ENCODE data around the gene PRCD.
"Not testable (repeated sequence)": the region's sequence is repeated elsewhere in the genome, so short reads cannot be mapped to it uniquely, and the experiment has no call there.

PRCD gene

DNA sequence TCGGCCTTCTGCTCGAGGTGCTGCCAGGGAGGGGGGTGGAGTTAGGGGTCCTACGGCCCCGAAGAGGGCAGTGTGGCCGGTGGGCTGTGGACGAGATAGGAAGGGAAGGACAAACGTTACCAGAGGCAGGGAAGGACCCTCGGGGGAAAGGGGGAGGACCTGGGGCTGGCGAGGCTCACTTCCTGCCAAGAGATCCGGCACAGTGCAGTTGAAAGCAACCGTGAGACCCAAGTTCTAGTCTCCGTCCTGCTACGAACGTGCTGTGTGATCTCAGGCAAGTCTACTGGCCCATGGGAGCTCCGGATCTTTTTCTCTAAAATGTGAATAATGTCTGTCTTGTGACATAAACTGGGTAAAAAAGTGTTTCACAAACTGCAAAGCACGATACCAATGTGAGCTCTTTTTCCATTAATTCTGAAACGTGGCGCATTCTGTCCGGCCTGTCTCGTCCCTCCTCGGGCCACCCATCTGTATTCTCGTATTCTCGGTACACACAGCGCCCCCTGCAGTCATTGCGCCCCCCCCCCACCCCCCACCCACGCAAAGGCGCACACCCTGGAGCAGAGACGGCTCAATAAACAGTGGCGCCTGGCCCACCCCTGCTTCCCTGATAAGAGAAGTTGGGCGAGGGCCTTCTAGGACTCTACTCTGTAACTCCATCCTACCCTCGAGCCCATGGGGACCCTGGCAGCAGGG, 11.2 kb upstream of the PRCD start:
- no peak for DNase-seq

DNA sequence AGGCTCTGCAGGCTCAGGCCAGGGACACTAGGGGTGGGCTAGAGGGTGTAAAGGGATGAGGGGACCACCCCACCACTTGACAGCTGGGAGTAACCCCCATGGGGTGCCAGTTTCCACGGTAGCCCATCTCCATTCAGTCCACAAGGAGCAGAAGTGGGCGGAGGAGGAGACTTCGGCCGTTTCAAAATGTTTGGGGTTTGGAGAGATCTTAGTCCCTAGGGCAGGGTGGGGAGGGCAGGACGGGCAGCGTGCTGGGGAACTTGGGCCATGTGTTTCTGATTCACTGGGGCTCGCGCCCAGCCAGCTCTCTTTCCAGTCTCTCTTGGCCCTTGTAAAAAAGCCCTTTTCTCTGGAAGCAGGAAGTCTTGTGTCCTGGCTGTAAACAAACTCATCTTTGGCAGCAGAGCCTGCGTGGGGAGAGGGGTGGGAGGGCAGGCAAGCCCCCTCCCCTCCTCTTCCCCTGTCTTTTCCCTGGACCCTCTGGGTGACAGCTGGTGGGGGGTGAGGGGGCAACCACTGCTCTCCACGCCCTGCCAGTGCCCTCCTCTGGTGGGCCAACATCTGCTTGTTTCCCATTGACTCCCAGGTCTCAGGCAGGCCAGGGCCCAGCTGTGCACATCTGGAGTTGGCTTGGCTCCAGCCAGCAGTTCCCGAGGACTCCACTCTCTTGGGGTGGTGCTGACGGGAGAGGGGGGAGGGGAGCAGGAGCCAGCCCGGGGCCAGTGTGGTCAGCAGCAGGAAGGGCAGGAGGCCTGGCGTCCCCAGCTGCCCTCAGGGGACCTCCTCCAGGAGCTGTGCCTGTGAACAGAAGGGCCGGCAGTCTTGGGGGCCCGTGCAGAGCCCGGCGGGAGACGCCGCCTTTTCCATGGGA, 10.4 kb upstream of the PRCD start:
- peak; percentile 58 for DNase-seq

DNA sequence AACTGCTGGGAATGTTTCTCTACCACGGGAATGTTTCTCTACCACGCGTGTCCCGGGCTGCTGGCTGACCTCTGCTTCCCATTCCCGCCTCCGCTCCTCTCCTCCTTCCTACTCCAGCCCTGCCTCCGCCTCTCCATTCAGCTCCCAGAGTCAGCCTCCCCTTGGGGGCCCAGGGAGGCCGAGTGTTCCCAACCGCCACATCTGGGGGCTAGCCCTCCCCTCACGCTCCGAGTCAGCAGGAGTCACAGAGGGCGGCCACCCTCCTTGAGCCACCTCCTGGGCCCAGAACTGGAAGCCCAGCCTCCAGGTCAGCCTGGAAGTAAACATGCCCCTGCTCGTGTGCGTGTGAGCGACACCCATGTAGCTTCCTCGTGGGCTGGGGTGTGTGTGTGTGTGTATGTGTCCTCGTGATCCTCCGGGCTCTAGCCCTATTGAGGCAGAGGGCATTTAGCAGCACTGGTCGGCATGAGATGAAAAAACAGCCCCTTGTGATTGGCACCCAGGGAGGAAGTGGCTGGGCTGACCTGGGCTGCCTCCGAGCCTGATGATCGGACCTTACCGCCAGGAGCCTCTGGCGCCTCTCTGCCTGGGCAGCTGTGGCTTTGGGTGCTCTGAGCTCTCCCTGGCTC, 9.6 kb upstream of the PRCD start:
- no peak for DNase-seq

DNA sequence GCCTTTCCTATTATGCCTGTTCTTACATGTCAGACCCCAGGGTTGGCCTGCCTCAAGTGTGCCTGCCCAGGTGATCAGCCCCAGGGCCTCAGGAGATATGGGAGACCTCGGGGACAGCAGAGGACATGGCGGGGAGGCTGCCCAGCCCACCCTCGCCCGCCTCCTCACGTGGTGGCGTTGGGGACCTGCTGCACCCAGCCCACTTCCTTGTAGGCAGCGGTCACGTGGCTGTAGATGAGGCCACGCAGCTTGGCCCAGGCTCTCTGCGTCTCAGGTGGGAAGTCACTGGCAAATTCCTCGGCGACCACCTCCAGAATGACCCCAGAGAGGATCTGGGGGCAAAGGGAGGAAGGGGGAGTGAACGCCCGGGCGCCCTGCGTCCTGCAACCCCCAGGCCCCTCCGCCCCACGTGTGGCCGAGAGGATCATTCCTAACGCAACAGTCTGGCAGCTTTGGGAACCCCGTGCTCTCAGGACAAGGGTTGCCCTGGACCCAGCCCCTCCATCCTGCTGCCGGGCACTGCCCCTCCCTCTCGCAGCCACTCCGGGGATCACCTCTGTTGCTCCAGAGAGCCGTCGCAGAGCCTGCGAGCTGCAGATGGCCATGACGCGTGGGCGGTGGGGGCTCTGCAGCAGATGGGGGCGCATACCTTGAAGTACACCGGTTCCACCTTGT, 8.9 kb upstream of the PRCD start:
- no peak for DNase-seq

DNA sequence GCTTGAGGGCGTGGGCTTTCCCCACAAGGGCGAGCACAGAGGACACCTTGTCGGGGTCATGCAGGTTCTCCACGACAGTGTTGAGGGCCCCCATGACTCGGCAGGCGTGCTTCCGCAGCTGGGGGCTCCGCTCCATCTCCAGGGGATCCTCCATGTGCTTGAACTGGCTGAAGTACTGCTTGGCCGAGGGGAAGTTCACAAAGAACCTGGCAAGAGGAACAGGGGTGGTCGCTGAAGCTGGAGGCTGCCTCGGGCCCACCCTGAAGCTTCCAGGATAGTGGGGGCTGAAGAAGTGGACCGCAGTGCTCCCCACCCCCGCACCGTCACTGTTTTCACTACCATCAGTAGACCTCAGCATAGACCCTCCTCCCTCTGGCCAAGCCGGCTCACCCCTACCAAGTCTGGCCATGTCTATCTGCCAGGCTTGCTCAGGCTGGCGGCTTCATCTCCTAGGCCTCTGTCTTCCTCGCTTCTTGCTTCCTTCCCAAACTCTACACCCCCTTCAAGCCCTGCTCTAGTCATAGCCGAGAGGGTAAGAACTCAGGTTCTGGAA, 8.3 kb upstream of the PRCD start:
- no peak for DNase-seq

DNA sequence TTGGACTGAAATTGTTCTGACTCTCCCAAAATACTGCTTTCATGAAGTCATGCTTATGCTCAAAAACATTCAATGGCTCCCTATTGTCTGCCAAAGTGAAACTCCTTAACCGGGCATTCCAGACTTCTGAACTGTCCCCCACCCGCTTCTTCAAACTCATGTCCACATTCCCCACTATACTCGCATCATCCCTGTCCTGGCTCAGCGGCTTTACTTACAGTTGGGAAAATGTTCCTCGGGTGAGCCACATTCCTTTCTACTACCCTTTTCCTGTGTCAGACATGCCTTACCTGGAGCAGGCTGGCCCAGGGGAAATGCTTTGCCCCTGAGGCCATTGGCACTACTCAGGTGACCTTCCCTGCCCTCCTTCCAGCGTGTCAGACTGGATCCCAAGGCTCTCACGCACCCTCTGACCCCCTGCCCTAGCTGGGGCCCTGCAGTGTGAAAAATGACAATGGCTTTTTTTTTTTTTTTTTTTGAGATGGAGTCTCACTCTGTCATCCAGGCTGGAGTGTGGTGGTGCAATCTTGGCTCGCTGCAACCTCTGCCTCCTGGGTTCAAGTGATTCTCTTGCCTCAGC, 7.7 kb upstream of the PRCD start:
- no peak for DNase-seq

DNA sequence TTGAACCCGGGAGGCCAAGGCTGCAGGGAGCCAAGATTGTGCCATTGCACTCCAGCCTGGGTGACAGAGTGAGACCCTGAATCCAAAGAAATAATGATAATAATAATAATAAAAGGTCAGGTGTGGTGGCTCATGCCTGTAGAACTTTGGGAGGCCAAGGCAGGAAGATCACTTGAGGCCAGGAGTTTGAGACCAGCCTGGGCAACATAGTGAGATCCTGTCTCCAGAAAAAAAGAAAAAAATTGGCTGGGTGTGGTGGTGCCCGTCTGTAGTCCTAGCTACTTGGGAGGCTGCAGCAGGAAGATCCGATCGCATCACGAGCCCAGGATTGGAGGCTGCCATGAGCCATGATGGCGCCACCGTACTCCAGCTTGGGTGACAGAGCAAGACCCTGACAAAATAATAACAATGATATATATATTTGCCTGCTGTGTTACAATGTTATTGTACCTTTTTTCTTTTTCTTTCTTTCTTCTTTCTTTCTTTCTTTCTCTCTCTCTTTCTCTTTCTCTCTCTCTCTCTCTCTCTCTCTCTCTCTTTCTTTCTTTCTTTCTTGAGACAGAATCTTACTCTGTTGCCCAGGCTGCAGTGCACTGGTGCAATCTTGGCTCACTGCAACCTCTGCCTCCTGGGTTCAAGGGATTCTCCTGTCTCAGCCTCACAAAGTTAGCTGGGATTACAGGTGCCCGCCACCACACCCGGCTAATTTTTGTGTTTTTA, 6.0 kb upstream of the PRCD start:
- DNase-seq = not testable (repeated sequence)

DNA sequence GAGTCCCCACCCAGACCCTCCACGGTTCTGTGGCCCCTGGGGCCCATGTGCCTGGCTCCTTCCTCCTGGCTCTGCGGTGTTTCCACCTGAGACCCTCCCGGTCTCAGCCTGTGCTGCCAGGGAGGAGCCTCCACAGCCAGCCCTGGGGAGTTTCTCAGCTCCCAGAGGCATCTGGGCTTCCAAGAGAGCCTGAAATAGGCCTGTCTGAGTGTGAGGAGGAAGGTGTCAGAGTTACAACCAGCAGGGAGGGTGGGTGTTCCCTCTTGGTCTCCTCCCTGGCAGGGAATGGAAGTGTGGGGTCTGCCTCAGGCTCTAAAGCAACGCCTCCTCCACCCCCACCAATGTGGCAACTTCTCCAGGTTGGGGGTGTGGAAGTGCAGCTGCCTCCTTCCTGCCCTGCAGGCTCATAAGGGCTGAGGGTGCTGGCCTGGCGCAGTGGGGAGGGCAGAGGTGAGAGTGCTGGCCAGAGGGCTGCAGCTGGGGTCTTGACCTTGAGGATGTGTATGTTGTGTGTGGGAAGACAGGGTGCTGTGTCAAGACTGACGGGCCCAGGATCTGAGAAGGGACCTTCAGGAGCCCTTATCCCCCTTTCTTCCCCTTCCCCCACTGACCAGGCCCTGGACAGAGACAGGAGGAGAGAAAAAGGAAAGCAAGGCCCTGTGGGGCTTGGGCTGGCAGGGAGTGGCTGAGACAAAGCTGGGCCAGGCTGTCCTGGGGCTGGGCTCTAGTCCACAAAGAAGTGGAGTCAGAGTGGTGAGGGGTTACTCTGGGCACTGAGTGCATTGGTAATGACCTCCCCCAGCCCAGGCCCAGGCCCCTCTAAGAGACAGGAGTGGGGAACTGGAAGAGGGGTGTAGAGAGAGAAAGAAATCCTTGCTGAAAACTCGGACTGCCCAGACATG, 4.8 kb upstream of the PRCD start:
- DNase-seq = no peak

DNA sequence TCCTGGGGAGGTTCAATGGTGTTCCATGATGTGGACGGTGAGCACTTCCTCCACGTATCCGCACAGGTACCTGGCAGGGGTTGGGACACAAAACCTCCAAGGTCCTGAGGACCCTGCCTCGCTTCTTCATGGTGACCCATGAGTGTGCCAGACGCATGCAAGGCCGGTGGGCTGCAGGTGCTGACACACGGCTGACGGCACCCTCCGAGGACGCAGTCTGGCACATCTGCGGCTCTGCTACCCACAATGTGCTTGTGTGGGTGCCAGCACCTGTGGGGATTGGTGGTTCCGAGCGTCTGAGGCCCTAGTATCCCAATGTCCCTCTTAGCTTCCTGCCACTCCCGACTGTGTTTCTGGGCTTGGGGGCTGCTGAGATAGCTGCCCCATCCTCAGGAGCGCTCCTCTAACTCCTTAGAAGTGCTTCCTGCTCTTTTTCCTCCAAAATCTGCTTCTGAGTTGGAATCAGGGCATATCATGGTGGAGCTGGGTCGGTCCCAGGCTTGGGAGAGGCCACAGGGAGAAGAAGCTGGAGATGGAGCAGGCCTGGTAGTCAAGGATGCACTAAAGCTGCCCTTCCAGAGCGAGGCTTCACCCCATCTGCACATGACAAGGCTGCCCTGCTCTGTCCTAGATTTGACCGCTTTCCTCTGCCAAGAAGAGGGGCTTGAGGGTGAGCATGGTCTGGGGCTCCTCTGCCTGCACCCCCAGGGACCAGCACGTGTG, 3.9 kb upstream of the PRCD start:
- DNase-seq = no peak

DNA sequence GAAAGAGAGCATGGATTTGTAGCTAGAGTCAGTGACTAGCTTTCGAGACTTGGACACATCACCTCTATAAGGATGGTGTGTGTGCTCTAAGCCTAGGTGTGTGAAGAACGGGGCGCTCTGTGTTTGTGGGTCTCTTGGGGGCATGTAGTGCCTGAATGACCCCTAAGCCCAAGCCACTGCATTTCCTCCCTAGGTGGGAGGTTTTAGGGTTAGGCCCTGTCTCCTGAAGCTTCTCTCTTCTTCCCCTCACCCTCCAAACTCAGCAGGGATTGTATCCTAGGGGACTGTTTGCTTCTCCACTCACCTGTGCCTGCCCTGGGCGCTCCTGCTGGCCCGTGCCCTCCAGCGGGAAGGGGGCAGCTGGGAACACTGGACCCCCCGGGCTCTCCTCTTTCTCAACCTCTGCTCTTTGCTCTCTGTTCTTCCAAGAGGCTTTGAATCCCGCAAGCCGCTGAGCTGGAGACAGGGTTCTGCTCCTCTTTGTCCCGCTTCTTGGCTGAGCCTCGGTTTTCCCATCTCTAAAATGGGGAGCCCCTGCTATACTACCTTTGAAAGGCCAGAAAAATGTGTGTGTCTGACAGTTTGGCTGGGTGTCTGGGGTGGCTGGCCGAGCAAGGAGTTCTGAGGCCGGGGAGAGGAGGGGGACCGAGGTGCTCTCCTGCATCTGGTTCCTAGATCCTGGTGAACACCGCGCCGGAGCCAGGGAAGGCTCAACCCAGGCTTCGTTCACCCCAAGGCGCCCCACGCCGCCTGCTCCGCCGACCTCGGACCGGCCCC, 3.1 kb upstream of the PRCD start:
- DNase-seq = no peak

DNA sequence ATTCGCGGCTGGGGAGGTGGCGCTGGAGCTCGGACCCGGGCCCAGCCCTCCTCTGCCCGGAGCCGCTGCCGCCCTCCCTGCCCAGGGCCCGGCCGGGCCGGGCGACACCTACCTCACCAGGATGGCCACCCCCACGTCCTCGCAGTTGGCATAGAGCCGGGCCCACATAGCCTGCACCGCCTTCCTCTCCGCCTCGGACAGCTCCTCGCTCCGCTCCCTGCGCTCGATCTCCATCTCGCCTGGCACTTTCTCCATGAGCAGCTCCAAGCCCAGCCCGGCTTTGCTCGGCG, 2.6 kb upstream of the PRCD start:
- no peak for DNase-seq

DNA sequence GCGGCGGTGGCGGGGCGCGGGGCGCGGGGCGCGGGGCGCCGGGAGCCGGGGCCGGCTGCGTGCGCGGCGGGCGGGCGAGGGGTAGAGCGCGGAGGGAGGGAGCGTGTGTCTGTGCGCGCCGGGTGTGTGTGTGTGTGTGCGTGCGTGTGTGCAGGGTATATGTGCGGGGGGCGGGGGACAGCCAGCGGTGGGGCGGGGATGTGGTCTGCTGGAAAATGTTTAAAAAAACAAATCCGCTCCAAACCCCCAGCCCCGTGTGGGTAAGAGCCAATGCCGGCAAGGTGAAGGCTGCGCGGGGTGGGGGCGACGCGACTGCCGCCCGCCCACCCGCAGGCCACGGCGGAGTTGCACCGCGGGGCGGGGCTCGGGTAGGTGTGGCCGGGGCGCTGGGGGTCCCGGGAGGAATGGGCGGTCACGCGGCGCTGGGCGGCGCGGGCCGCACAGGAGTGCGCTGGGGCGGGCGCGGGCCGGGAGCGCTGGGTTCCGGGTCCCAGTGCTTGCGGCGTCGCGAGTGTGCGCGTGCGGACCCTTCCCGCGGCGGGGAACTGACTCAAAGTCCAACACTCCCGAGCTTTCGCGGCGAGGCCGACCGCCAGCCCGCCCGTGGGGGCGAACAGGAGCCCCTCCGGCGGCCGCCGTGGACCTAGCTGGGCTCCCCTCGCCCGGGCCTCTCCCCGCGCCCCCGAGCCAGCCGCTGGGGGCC, 2.1 kb upstream of the PRCD start, which contains the start of gene CYGB:
Gene CYGB (minus strand): TSS at position 132 of the 703 bp plus-strand sequence. CDS start 167 bp downstream, outside the sequence.
- no peak for DNase-seq

DNA sequence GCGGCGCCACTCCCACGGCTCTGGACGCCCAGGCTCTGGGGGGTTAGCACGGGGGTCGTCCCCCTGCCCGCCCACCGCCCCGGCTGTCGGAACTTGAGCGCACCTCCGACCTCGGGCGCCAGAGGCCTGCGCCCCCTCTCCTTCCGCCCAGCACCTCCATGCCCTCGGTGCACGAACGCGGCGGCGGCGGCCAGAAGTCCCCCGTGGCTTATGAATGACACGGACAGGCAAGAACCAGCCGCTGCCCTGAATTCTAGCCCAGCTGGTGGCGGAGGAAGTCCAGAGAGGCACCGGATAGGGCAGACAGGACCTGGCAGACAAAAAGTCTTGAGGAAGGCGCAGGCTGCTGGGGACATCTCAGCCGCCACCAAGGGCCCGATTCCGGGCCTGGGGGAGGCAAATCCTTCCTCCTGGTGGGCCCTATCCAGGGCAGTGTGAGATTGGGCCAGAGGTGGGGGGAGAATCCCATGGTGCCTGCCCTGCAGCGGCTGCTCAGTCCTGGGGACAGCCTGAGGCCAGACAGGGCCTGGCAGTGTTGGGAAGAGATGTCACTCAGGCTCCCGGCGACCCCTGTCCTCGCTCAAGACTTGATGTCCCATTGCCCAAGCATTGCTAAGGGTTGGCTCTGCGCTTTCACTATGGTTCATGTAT, 1.4 kb upstream of the PRCD start:
- no peak for DNase-seq

DNA sequence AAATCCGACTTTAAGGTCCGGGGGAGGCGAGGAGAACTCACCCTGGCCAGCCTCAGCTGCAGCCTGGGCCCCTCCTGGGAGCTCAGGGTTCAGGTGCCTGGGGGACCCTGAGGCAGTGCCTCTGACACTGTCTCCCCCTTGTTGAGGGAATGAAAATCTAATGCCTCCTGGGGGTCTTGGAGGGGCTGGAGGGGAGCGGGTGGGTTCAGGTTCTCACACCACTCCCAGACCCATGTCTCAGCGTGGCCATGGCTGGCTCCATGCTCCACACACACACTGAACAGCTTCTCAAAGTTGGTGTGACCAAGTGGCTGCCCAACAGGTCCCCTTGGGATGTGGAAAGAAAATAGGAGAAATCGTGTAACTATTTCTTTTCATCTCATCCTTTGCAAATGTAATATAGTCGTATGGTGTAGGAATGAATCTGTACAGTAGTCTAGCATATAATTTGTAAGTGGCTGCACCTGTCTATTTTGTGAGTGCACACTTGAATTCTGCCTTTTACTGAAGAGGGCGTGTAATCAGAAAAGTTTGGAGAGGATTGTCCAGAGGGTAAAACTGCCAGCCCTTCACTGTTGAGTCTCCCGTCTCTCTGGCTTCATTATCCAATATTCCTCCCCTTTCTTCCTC, 788 bp upstream of the PRCD start:
- DNase-seq = no peak

DNA sequence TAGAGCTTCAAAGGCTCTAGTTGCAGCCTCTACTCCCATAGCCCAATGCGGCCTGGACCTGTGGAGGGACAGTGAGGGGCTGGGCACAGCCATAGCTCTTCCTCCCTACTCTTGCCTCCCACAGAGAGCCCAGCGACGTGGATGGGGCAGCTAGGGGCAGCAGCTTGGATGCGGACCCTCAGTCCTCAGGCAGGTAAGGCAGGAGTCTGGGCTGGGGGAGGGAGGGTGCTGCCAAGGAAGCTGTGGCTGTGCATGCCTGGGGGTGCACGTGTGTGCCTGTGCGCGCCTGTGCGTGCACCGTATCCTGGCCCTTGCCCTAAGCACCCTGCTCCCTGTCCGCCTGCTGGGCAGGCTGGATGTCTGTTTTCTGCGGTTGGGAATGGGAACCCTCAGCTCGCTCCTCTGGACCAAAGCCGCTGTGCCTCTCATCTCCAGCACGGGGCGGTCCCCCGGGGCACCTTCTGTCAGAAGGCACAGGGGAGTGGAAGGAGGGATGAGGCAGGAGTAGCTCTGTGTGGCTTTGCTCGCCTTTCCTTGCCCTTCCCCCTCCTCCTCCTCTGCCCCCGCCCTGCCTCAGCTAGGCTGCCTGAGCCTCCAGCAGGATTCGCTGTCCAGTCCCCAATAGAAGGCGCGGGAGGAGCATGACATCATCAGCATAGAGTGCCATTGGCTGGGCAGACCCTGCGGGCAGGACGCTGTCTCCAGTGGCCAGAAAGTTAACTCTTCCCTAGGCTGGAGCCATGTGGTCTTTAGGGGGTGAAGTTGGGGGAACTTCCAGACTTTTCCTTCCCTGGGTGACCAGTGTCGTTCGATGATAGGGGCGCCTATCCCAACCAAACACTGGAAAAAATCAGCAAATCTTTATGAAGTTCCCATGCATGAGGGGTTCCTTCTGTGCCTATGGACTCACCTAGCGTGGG, 797 bp downstream of the PRCD start:
- DNase-seq = peak; percentile 96

DNA sequence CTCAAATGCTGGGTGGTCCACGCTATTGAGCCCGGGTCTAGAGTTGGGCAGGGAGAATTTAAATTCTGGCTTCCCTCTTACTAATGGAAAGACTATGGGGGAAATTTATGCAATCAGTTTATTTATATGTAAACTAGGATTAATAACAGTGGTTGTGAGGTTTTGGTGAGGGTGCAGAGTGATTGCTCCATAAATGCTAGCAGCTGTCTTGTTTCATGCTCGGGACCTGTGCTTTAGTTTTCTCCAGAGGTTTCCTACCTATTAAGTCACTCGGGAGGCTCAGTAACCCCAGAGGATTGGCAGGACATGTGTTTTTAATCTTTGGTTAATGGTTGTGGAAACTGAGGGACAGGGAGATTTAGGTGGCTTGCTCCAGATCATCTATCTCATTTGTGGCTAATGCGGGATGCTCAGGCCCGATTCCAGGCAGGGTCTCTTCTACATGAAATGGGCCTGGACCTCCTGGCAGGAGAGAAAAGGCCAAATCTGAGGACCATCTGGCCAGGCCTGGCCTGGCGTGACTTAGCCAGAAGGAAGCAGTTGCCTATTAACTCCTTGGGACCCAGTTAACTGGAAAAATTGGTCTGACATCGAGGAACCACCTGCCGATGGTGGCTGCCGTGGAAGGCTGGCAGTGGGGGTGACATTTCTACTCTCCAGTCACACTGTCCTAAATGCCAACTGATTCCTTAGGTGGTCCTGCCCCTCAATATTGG, 2.1 kb downstream of the PRCD start:
- no peak for DNase-seq
